NCI-H345 (cell line): ENCODE measurements around the gene HSFX3.
"Not testable (repeated sequence)": the region's sequence is repeated elsewhere in the genome, so short reads cannot be mapped to it uniquely, and the experiment has no call there.

Experiments used
- DNase-seq: peaks from one replicate; lab custom pipeline; 2025; lab: John Stamatoyannopoulos, UW

The HSFX3 gene

GRCh38 chrX:149545545-149546543, 3.9 kb downstream of the HSFX3 start:
- not testable (repeated sequence) for DNase-seq

GRCh38 chrX:149541521-149542047, 8.1 kb downstream of the HSFX3 start:
- no peak for DNase-seq

- peak; percentile 95 for DNase-seq
These were observed 8.9 kb downstream of the HSFX3 start, which contains the start of gene EOLA1 for GRCh38 chrX:149540621-149541520. Gene EOLA1, plus strand, starts transcription at chrX:149541012. Its CDS starts 4,619 bp downstream, at chrX:149545631.

GRCh38 chrX:149540131-149540620, 9.5 kb downstream of the HSFX3 start:
- peak; percentile 92 for DNase-seq

GRCh38 chrX:149539283-149540130, 10.2 kb downstream of the HSFX3 start:
- peak; percentile 97 for DNase-seq

- not testable (repeated sequence) for DNase-seq
These were observed 12.2 kb downstream of the HSFX3 start for GRCh38 chrX:149537474-149537873.

GRCh38 chrX:149534926-149535602, 14.7 kb downstream of the HSFX3 start:
- DNase-seq = not testable (repeated sequence)

GRCh38 chrX:149533999-149534398, 15.7 kb downstream of the HSFX3 start:
- DNase-seq = not testable (repeated sequence)

GRCh38 chrX:149532868-149533267, 16.9 kb downstream of the HSFX3 start:
- DNase-seq = not testable (repeated sequence)

GRCh38 chrX:149531599-149531998, 18.1 kb downstream of the HSFX3 start:
- no peak for DNase-seq

GRCh38 chrX:149528381-149528780, 21.3 kb downstream of the HSFX3 start:
- no peak for DNase-seq

- peak; percentile 21 for DNase-seq
These were observed 22.0 kb downstream of the HSFX3 start for GRCh38 chrX:149527705-149528104.

GRCh38 chrX:149526318-149527033, 23.2 kb downstream of the HSFX3 start:
- DNase-seq = not testable (repeated sequence)

- not testable (repeated sequence) for DNase-seq
These were observed 23.8 kb downstream of the HSFX3 start for GRCh38 chrX:149525903-149526302.

- DNase-seq = peak; percentile 66
These were observed 24.3 kb downstream of the HSFX3 start for GRCh38 chrX:149525389-149525788.

GRCh38 chrX:149522916-149523315, 26.8 kb downstream of the HSFX3 start:
- DNase-seq = no peak

- no peak for DNase-seq
These were observed 28.3 kb downstream of the HSFX3 start for GRCh38 chrX:149521438-149521837.

- DNase-seq = not testable (repeated sequence)
These were observed 29.0 kb downstream of the HSFX3 start for GRCh38 chrX:149520636-149521277.

- no peak for DNase-seq
These were observed 31.5 kb downstream of the HSFX3 start for GRCh38 chrX:149518236-149518635.
